OCI-LY7 (cell line): ENCODE results near the gene FCSK.

Experiments
- CTCF ChIP-seq: fragments of 200-600 bp; sonication (generic); conservative IDR thresholded peaks from 2 replicates; pipeline ENCODE4 v1.5.1; 2014; ENCODE audit warnings: mild to moderate bottlenecking, antibody characterized with exemption, low read length, moderate library complexity, mixed read lengths
- EZH2phosphoT487 ChIP-seq: fragments of 200-600 bp; sonication (generic); IDR thresholded peaks from 2 replicates; pipeline ENCODE4 v1.6.1; 2018; ENCODE audit warnings: low read depth, borderline replicate concordance, mild to moderate bottlenecking, mixed run types, antibody characterized with exemption, low read length, moderate library complexity, mixed read lengths

GRCh38 chr16:70432356-70432722, 22.1 kb upstream of the FCSK start:
- TF ChIP-seq CTCF (no peak), EZH2phosphoT487 (no peak)
